HepG2 (cell line): ENCODE measurements around the gene SPOCD1. TPM values are rescaled to one million over a fixed set of nuclear protein-coding genes. Genes with fewer than 3 reads are reported as not detected.

Experiments
- CC2D1A ChIP-seq: sonication (generic); formaldehyde crosslinking; IDR thresholded peaks from 2 replicates; pipeline ENCODE4 v1.8.1; 2023; ENCODE audit warnings: mild to moderate bottlenecking, missing genetic modification reagents
- GABPB1 ChIP-seq: IDR thresholded peaks from 2 replicates; pipeline ENCODE4 v1.6.1; 2016; ENCODE audit warnings: mild to moderate bottlenecking, missing genetic modification reagents, moderate library complexity, missing compliant biosample characterization
- GZF1 ChIP-seq: sonication (generic); formaldehyde crosslinking; IDR thresholded peaks from 2 replicates; pipeline ENCODE4 v1.5.1; 2020; ENCODE audit warnings: mild to moderate bottlenecking, missing genetic modification reagents
- MAZ ChIP-seq, 2 experiments: sonication (generic) in 1 of 2; formaldehyde crosslinking in 1 of 2; IDR thresholded peaks; 2 replicates each; pipeline versions ENCODE4 v1.5.0 to v1.6.1; 2012 to 2020; ENCODE audit warnings: low read depth in 2 of 2, mild to moderate bottlenecking in 2 of 2, borderline replicate concordance in 1 of 2, improper control_type of control experiment in 1 of 2, low read length in 1 of 2, missing genetic modification reagents in 1 of 2, moderate library complexity in 1 of 2
- NFE2L1 ChIP-seq: sonication (generic); formaldehyde crosslinking; IDR thresholded peaks from 2 replicates; pipeline ENCODE4 v1.4.0; 2020; ENCODE audit warnings: missing genetic modification reagents, mild to moderate bottlenecking, borderline replicate concordance
- NONO ChIP-seq, 2 experiments: fragments of 450-650 bp in 1 of 2; sonication (generic) in 1 of 2; formaldehyde crosslinking in 1 of 2; IDR thresholded peaks in 1 of 2; conservative IDR thresholded peaks in 1 of 2; 2 replicates each; pipeline versions ENCODE4 v1.6.1 to v1.8.0; 2017 to 2022; ENCODE audit warnings: mild to moderate bottlenecking in 1 of 2, missing genetic modification reagents in 1 of 2, moderate library complexity in 1 of 2
- ONECUT2 ChIP-seq: sonication (generic); formaldehyde crosslinking; IDR thresholded peaks from 2 replicates; pipeline ENCODE4 v1.4.0; 2020; ENCODE audit warnings: missing genetic modification reagents
- RARG ChIP-seq: sonication (generic); formaldehyde crosslinking; IDR thresholded peaks from 2 replicates; pipeline ENCODE4 v1.4.0; 2020; ENCODE audit warnings: low read depth, mild to moderate bottlenecking, missing genetic modification reagents
- SPEN ChIP-seq: sonication (generic); formaldehyde crosslinking; IDR thresholded peaks from 2 replicates; pipeline ENCODE4 v1.5.1; 2020; ENCODE audit warnings: low read depth, mild to moderate bottlenecking, missing genetic modification reagents
- SRY ChIP-seq: sonication (generic); formaldehyde crosslinking; IDR thresholded peaks from 2 replicates; pipeline ENCODE4 v1.8.0; 2022; ENCODE audit warnings: mild to moderate bottlenecking, missing genetic modification reagents
- ZBTB3 ChIP-seq: sonication (generic); formaldehyde crosslinking; IDR thresholded peaks from 2 replicates; pipeline ENCODE4 v1.4.0; 2020; ENCODE audit warnings: low read depth, mild to moderate bottlenecking, moderate library complexity, missing genetic modification reagents, borderline replicate concordance
- ZFAT ChIP-seq: sonication (generic); formaldehyde crosslinking; conservative IDR thresholded peaks from 2 replicates; pipeline ENCODE4 v1.8.1; 2023; ENCODE audit warnings: missing genetic modification reagents, inconsistent platforms
- ZFP82 ChIP-seq: sonication (generic); formaldehyde crosslinking; IDR thresholded peaks from 2 replicates; pipeline ENCODE4 v1.5.1; 2020; ENCODE audit warnings: mild to moderate bottlenecking, missing genetic modification reagents, borderline replicate concordance
- ZNF260 ChIP-seq: sonication (generic); formaldehyde crosslinking; IDR thresholded peaks from 2 replicates; pipeline ENCODE4 v1.4.0; 2020; ENCODE audit warnings: missing genetic modification reagents, low read depth, mild to moderate bottlenecking, borderline replicate concordance
- polyA plus RNA-seq, 8 experiments: library from polyadenylated mRNA; depleted of rRNA in 3 of 8; stranded (reverse) in 7 of 8; unstranded in 1 of 8; fragments of >200 nt; fragmentation: Illumina TruSeq in 4 of 8; extraction: Trizol in 4 of 8; gene quantifications; 2 replicates each; pipeline versions ENCODE4 v1.2.1 to v1.2.3, GENCODE V29; 2011 to 2016; ENCODE audit warnings: low read depth in 4 of 8, missing spikeins in 1 of 8, mixed read lengths in 1 of 8; ENCODE audit not compliant: insufficient read depth in 1 of 8
- total RNA-seq, 5 experiments: library from RNA; depleted of rRNA; stranded (reverse); fragments of >200 nt; fragmentation: Illumina TruSeq; extraction: Trizol; gene quantifications; 2 replicates each; pipeline ENCODE4 v1.2.3, GENCODE V29; 2016; ENCODE audit warnings: low read depth in 1 of 5
- TF ChIP-seq, protein P1 (sequence below): sonication (generic); formaldehyde crosslinking; IDR thresholded peaks from 2 replicates; pipeline ENCODE4 v1.4.0; 2020; ENCODE audit warnings: mild to moderate bottlenecking, low read depth, missing genetic modification reagents
- TF ChIP-seq, protein P2 (sequence below): IDR thresholded peaks from 2 replicates; pipeline ENCODE4 v1.6.1; 2016; ENCODE audit warnings: missing biosample characterization, missing genetic modification reagents, low read depth
- TF ChIP-seq, protein P3 (sequence below): IDR thresholded peaks from 2 replicates; pipeline ENCODE4 v1.4.0; 2020; ENCODE audit warnings: mild to moderate bottlenecking, missing genetic modification reagents
- TF ChIP-seq, protein P4 (sequence below): sonication (generic); formaldehyde crosslinking; IDR thresholded peaks from 2 replicates; pipeline ENCODE4 v1.4.0; 2020; ENCODE audit warnings: missing genetic modification reagents

The SPOCD1 gene
- total and polyA plus RNA-seq, 2 of the 13 experiments (the other 11 are each of a cell fraction or from before 2014, with no cell fraction given) = 0.24 to 0.29 TPM

DNA sequence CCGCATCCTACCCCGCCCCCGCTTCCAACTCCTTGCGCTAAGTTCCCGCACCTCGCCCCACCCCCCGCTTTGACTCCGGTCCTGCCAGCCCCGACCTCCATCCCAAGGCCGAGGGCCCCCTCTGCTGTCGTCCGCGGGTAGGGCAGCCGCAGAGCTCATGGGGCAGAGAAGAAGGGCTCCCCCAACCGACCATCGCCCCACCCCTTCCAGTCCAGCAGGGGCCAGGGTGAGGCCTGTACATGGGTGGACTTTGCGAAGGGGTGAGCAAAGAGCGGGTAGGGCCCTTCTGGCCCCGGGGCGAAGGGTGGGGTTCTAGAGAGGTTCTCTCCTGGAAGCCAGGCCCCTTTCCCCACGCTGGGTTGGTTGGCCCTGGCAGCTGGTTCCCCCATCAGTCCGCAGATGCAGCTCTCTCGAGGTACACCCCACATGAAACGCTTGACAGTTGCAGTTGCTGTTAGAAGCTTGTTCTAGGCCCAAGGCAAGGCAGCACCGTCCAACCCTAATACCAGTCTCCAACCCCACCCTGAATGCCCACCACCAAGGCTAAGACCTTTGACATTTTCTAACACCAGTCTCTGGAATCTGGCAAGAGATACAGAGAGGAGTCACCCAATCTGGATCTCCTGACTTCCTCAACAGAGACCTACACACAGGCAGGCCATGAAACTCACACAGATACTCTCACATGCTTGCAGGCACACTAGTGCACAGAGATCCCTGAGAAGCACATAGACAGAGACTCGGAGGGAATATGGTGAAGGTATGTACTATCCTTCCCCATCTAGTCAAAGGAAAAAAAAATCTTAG lies 26.4 kb downstream of the SPOCD1 start (continued):
- TF ChIP-seq, protein P1, sequence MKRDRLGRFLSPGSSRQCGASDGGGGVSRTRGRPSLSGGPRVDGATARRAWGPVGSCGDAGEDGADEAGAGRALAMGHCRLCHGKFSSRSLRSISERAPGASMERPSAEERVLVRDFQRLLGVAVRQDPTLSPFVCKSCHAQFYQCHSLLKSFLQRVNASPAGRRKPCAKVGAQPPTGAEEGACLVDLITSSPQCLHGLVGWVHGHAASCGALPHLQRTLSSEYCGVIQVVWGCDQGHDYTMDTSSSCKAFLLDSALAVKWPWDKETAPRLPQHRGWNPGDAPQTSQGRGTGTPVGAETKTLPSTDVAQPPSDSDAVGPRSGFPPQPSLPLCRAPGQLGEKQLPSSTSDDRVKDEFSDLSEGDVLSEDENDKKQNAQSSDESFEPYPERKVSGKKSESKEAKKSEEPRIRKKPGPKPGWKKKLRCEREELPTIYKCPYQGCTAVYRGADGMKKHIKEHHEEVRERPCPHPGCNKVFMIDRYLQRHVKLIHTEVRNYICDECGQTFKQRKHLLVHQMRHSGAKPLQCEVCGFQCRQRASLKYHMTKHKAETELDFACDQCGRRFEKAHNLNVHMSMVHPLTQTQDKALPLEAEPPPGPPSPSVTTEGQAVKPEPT (CRISPR knock-in tag) = no peak
- TF ChIP-seq RARG (CRISPR knock-in tag) = no peak
- no peak for TF ChIP-seq GZF1 (CRISPR knock-in tag)
- TF ChIP-seq SPEN = no peak
- TF ChIP-seq GABPB1 (CRISPR knock-in tag) = peak; percentile 50; the same call in 1 of the 2 replicates
- no peak for TF ChIP-seq NFE2L1 (CRISPR knock-in tag)
- no peak for TF ChIP-seq ONECUT2 (CRISPR knock-in tag)
- peak; percentile 70; the same call in 1 of the 2 replicates for TF ChIP-seq MAZ (IDR thresholded peaks at IDR 0.05; ENCODE audit: borderline replicate concordance, low read depth, low read length)
- TF ChIP-seq MAZ (CRISPR knock-in tag; IDR thresholded peaks at IDR 0.05; ENCODE audit: low read depth) = peak; percentile 63; the same call in 1 of the 2 replicates
- TF ChIP-seq, protein P2, sequence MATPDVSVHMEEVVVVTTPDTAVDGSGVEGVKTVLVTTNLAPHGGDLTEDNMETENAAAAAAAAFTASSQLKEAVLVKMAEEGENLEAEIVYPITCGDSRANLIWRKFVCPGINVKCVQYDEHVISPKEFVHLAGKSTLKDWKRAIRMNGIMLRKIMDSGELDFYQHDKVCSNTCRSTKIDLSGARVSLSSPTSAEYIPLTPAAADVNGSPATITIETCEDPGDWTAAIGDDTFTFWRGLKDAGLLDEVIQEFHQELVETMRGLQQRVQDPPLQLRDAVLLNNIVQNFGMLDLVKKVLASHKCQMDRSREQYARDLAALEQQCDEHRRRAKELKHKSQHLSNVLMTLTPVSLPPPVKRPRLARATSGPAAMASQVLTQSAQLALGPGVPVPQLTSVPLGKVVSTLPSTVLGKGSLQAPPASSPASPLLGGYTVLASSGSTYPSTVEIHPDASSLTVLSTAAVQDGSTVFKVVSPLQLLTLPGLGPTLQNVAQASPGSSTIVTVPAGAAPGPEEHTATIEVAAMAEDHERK (CRISPR knock-in tag) = no peak
- no peak for TF ChIP-seq ZNF260 (CRISPR knock-in tag)
- TF ChIP-seq SRY (CRISPR knock-in tag) = no peak
- no peak for TF ChIP-seq ZFAT (CRISPR knock-in tag)
- TF ChIP-seq ZFP82 = no peak
- TF ChIP-seq, protein P3, sequence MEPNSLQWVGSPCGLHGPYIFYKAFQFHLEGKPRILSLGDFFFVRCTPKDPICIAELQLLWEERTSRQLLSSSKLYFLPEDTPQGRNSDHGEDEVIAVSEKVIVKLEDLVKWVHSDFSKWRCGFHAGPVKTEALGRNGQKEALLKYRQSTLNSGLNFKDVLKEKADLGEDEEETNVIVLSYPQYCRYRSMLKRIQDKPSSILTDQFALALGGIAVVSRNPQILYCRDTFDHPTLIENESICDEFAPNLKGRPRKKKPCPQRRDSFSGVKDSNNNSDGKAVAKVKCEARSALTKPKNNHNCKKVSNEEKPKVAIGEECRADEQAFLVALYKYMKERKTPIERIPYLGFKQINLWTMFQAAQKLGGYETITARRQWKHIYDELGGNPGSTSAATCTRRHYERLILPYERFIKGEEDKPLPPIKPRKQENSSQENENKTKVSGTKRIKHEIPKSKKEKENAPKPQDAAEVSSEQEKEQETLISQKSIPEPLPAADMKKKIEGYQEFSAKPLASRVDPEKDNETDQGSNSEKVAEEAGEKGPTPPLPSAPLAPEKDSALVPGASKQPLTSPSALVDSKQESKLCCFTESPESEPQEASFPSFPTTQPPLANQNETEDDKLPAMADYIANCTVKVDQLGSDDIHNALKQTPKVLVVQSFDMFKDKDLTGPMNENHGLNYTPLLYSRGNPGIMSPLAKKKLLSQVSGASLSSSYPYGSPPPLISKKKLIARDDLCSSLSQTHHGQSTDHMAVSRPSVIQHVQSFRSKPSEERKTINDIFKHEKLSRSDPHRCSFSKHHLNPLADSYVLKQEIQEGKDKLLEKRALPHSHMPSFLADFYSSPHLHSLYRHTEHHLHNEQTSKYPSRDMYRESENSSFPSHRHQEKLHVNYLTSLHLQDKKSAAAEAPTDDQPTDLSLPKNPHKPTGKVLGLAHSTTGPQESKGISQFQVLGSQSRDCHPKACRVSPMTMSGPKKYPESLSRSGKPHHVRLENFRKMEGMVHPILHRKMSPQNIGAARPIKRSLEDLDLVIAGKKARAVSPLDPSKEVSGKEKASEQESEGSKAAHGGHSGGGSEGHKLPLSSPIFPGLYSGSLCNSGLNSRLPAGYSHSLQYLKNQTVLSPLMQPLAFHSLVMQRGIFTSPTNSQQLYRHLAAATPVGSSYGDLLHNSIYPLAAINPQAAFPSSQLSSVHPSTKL (CRISPR knock-in tag) = no peak
- TF ChIP-seq, protein P4, sequence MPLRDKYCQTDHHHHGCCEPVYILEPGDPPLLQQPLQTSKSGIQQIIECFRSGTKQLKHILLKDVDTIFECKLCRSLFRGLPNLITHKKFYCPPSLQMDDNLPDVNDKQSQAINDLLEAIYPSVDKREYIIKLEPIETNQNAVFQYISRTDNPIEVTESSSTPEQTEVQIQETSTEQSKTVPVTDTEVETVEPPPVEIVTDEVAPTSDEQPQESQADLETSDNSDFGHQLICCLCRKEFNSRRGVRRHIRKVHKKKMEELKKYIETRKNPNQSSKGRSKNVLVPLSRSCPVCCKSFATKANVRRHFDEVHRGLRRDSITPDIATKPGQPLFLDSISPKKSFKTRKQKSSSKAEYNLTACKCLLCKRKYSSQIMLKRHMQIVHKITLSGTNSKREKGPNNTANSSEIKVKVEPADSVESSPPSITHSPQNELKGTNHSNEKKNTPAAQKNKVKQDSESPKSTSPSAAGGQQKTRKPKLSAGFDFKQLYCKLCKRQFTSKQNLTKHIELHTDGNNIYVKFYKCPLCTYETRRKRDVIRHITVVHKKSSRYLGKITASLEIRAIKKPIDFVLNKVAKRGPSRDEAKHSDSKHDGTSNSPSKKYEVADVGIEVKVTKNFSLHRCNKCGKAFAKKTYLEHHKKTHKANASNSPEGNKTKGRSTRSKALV (CRISPR knock-in tag) = no peak
- no peak for TF ChIP-seq ZBTB3 (CRISPR knock-in tag)
- no peak for TF ChIP-seq NONO (IDR thresholded peaks at IDR 0.05)
- TF ChIP-seq NONO (CRISPR knock-in tag; conservative IDR thresholded peaks at IDR 0.05) = peak; percentile 62
- no peak for TF ChIP-seq CC2D1A (CRISPR knock-in tag)
